Stimulated activated naive CD8-positive, alpha-beta T cell treated with anti-CD3 and anti-CD28 coated beads, Interleukin-15, Interleukin-2, amounts not matched to agents 100 ng/mL and 50 ng/mL, for 24 hours (primary cell): Measurements from ENCODE around the gene CCR2.
"Not testable (repeated sequence)": the region's sequence is repeated elsewhere in the genome, so short reads cannot be mapped to it uniquely, and the experiment has no call there.

Experiments used
- H3K27ac Mint-ChIP-seq: one replicate; pipeline ENCODE4 v1.8.0; 2021; ENCODE audit warnings: mild to moderate bottlenecking, mixed read lengths
- H3K27me3 Mint-ChIP-seq: one replicate; pipeline ENCODE4 v1.8.0; 2021; ENCODE audit warnings: mixed read lengths
- H3K36me3 Mint-ChIP-seq: one replicate; pipeline ENCODE4 v1.8.0; 2021; ENCODE audit warnings: low read depth, mixed read lengths
- H3K4me1 Mint-ChIP-seq: one replicate; pipeline ENCODE4 v1.8.0; 2021; ENCODE audit warnings: low read depth, mixed read lengths
- H3K4me3 Mint-ChIP-seq: one replicate; pipeline ENCODE4 v1.8.0; 2021; ENCODE audit warnings: mild to moderate bottlenecking, mixed read lengths
- H3K9me3 Mint-ChIP-seq: one replicate; pipeline ENCODE4 v1.8.0; 2021; ENCODE audit warnings: mixed read lengths

The CCR2 gene

DNA sequence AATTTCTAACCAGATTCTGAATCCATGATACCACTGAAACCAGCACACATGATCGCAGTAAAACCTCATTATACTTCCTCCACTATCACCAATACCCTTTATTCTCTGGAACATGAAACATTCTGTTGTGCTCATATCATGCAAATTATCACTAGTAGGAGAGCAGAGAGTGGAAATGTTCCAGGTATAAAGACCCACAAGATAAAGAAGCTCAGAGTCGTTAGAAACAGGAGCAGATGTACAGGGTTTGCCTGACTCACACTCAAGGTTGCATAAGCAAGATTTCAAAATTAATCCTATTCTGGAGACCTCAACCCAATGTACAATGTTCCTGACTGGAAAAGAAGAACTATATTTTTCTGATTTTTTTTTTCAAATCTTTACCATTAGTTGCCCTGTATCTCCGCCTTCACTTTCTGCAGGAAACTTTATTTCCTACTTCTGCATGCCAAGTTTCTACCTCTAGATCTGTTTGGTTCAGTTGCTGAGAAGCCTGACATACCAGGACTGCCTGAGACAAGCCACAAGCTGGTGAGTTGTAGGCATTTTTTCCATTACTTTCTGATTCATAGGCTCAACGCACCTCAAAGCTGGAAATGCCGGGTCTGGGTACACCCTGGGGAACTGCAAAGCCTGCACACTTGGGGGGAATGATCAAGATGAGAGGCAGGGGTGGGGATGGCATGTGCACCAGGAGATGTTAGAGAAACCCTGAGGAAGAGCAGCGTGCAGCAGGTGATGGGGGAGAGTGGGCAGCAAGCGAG, at the start of gene CCR2:
Gene CCR2 (plus strand): TSS at position 465 of the 764 bp plus-strand sequence. CDS start 3,417 bp downstream, outside the sequence.
- Mint-ChIP-seq H3K27ac (peak within 1 kb of the TSS; percentile 74), H3K9me3 (peaks cover under 1% of the 10 kb centered on the region), H3K4me3 (peak within 1 kb of the TSS; percentile 27), H3K4me1 (peaks cover 75% of the 10 kb centered on the region), H3K27me3 (peaks cover 38% of the 10 kb centered on the region), H3K36me3 (no peaks in the 10 kb centered on the region)

DNA sequence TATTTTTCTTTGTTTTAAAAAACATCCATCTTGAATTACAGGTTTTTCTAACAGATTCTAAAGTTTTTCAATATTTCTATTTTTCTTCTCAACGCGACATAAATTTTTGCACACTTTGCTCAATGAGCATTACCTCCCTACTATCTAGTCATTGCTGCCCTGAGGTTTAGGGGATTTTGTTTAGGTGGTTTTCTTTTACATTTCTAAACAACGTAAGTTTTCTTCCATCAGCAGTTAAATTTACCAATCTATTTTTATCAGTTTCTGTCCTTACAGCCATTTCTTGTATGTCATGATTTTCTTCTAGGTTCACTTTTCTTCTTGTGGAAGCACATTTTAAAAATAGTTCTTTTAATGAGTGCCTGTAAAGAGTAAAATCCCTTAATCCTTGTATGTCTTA, 49.2 kb upstream of the CCR2 start:
- peaks cover 29% of the 10 kb centered on the region for H3K4me1 Mint-ChIP-seq
- no peak overlapping the region for H3K4me3 Mint-ChIP-seq
- peaks cover 22% of the 10 kb centered on the region for H3K27me3 Mint-ChIP-seq
- H3K9me3 Mint-ChIP-seq: no peaks in the 10 kb centered on the region
- no peak overlapping the region for H3K27ac Mint-ChIP-seq
- no peaks in the 10 kb centered on the region for H3K36me3 Mint-ChIP-seq

DNA sequence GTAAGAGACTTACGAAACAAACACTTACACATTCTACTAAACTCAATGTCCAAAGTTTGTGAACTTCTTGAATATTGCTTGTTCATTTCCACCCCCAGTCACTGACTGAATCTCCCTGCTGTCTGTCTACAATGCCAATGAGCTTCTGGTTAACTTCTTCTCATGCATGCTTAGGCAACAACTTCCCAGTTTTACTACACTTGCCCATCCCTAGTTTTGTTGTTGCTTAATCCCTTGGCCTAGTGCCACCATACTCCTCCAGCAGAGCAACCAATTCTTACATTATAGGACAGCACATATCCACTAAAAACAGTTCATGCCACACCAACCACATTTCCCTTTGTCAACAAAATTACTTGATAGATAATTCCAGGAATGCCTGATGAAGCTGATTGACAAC, 40.9 kb upstream of the CCR2 start:
- Mint-ChIP-seq H3K4me1 (peaks cover 10% of the 10 kb centered on the region), H3K4me3 (no peak overlapping the region), H3K27ac (no peak overlapping the region), H3K9me3 (peaks cover 14% of the 10 kb centered on the region), H3K27me3 (peaks cover 17% of the 10 kb centered on the region), H3K36me3 (peaks cover 8% of the 10 kb centered on the region)

DNA sequence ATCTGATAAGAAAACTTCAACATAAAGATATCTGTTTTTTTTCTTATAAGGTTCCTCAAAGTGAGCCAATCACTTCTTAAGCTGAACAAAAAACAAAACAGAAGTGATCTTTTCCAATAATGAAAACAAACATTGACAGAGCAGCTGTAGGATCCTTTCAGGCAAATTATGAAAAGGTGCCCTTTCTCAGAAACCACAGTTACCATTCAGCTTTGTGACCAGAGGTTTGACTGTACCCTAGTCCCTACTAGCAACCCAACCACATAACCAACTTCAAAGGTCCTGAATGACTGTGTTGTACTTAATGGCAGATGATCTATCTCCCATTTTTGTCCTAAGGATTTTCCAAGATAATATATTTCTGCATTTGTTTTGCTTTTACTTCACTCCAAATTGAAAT, 39.4 kb upstream of the CCR2 start:
- Mint-ChIP-seq H3K4me3 (no peak overlapping the region), H3K27ac (no peak overlapping the region), H3K9me3 (peaks cover 15% of the 10 kb centered on the region), H3K27me3 (peaks cover 17% of the 10 kb centered on the region), H3K36me3 (peaks cover 8% of the 10 kb centered on the region), H3K4me1 (peaks cover 10% of the 10 kb centered on the region)

DNA sequence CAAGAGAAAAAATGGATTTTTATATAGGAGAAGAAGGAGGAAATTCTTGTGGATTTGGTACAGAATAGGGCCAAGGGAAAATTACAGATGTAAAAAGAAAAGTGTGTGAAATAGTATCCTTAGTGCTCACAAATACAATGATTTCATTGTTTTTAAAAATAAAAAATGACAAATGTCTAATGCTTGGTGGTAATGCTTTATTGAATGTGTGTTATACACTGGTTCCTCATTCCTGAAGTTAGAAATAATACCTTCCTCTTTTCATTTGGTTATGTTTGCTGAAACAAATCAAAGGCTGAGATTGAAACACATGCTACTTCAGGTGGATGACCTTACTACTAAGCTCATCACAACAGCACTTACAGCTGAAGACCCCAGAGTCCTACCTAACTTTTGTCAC, 37.7 kb upstream of the CCR2 start:
- Mint-ChIP-seq H3K27ac (no peak overlapping the region), H3K4me3 (no peak overlapping the region), H3K9me3 (peaks cover 15% of the 10 kb centered on the region), H3K27me3 (peaks cover 22% of the 10 kb centered on the region), H3K4me1 (peaks cover 10% of the 10 kb centered on the region), H3K36me3 (peaks cover 8% of the 10 kb centered on the region)

DNA sequence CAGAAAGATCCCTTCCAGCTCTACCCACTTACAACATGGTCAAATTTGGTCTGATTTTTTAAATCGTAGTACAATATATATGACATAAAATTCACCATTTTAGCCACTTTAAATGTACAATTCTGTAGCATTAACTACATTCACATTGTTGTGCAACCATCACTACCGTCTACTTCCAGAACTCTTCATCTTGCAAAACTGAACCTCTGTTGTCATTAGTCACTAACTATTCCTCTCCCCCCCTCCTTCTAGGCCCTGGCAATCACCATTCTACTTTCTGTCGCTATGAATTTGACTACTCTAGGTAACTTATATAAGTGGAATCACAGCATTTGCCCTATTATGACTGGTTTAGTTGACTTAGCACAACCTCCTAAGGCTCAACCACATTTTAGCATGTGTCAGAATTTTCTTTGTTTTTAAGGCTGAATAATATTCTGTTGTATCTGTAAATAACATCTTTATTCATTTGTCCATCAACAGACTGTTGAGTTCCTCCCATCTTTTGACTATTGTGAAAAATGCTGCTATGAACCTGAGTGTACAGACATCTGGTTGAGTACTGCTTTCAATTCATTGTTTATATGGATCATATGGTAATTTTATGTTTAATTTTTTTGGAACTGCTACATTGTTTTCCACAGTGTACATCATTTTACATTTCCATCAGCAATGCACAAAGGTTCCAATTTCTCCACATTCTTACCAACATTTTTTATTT, 35.5 kb upstream of the CCR2 start:
- no peak overlapping the region for H3K4me3 Mint-ChIP-seq
- peaks cover 22% of the 10 kb centered on the region for H3K27me3 Mint-ChIP-seq
- peaks cover 15% of the 10 kb centered on the region for H3K9me3 Mint-ChIP-seq
- peaks cover 8% of the 10 kb centered on the region for H3K36me3 Mint-ChIP-seq
- peaks cover 10% of the 10 kb centered on the region for H3K4me1 Mint-ChIP-seq
- H3K27ac Mint-ChIP-seq: no peak overlapping the region

DNA sequence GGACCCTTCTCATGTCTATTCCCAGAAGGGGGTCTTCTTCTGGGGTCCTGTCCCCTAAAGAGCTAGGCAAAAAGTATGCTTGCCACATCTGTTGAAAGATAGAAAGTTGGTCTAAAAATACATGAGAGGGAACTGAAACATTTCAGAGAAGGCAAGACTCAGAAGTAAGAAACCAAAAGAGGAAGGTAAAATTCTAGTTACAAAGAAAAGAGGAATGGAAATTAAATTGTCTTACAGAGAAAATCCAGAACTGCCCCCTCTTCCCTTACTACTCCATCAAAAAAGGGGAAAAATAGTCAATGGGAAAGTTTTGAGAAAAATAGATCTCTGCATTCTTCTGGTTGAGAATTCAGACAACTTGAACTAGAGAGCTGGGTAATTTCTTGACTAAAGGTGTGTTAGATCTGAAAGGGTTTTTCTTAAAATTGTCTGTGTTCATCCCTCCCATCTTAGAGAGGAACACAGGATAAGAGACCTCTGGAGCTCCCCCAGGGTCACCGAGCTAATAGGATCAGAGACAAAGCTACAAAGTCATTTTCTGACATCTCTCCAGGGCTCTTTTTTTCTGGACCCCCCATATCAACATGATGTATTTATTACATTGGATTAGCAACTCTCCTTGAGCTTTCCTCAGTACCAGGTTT, 32.3 kb upstream of the CCR2 start:
- Mint-ChIP-seq H3K9me3 (peaks cover 15% of the 10 kb centered on the region), H3K36me3 (peaks cover 3% of the 10 kb centered on the region), H3K4me1 (no peaks in the 10 kb centered on the region), H3K27ac (no peak overlapping the region), H3K27me3 (peaks cover 26% of the 10 kb centered on the region), H3K4me3 (no peak overlapping the region)

DNA sequence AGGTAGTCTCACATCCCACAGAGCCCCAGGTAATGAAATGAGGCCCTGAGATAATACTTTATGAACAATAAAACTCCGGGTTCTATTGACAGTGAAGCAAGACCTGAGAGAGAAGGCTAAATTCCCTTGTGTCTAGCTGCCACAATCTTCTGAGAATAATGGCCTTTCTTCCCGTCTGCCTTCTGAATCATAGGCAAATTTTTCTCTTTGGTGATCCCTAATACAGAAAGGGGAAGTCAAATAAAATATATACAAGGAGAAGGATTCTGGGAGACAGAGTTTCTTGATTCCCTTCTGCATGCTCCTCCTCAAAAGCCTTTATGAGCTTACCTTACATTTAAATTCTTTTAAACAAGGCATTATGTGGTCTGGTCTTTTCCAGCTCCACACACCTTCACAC, 29.9 kb upstream of the CCR2 start:
- Mint-ChIP-seq H3K36me3 (no peaks in the 10 kb centered on the region), H3K27me3 (peaks cover 23% of the 10 kb centered on the region), H3K4me1 (no peaks in the 10 kb centered on the region), H3K4me3 (no peak overlapping the region), H3K9me3 (no peaks in the 10 kb centered on the region), H3K27ac (no peak overlapping the region)

DNA sequence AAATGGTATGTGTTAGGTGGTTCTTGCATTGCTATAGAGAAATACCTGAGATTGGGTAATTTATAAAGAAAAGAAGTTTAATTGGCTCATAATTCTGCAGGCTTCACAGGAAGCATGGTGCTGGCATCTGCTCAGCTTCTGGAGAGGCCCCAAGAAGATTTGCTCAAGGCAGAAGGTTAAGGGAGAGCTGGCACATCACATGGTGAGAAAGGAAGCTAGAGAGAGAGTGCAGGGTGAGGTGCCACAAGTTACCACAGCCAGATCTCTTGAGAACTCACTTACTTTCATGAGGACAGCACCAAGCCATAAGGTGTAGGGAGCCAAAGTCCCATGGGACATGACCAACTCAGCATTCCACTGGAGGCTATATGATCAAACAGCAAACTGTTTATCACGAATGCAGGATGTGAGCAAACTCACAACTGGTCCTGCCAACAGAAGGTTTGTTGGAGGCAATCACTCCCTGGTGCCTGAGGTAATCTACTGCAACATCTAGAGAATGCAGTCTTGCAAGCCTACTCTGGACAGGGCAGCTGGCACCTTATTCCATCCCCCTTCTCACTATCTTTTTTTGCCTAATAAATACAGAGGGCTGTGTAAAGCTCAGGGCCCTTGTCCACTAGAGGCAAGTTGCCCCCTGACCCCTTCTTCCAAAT, 28.1 kb upstream of the CCR2 start:
- H3K27ac Mint-ChIP-seq: no peak overlapping the region
- peaks cover 13% of the 10 kb centered on the region for H3K27me3 Mint-ChIP-seq
- no peaks in the 10 kb centered on the region for H3K9me3 Mint-ChIP-seq
- H3K4me1 Mint-ChIP-seq: no peaks in the 10 kb centered on the region
- no peaks in the 10 kb centered on the region for H3K36me3 Mint-ChIP-seq
- no peak overlapping the region for H3K4me3 Mint-ChIP-seq

DNA sequence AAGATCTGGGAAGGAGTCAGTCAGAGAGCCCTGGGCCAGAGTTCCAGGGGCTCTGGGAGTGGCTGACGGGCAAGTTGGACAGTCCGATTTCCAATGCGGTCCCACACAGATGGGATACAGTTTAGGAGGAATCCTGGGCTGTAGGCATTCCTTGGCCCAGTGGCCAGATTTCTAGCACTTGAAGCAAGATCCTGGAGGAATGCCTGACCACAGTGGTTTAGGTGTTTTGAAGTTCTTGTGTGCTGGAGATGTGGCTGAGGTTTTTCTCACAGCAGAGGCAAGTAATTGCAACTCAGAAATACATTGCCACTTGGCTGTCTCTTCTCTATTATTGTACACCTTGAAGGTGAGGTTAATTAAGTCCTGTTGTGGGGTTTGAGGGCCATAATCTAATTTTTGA, 23.2 kb upstream of the CCR2 start:
- not testable (repeated sequence) for H3K27ac Mint-ChIP-seq, H3K4me1 Mint-ChIP-seq, H3K36me3 Mint-ChIP-seq, H3K4me3 Mint-ChIP-seq, H3K9me3 Mint-ChIP-seq
- H3K27me3 Mint-ChIP-seq: peaks cover 11% of the 10 kb centered on the region

DNA sequence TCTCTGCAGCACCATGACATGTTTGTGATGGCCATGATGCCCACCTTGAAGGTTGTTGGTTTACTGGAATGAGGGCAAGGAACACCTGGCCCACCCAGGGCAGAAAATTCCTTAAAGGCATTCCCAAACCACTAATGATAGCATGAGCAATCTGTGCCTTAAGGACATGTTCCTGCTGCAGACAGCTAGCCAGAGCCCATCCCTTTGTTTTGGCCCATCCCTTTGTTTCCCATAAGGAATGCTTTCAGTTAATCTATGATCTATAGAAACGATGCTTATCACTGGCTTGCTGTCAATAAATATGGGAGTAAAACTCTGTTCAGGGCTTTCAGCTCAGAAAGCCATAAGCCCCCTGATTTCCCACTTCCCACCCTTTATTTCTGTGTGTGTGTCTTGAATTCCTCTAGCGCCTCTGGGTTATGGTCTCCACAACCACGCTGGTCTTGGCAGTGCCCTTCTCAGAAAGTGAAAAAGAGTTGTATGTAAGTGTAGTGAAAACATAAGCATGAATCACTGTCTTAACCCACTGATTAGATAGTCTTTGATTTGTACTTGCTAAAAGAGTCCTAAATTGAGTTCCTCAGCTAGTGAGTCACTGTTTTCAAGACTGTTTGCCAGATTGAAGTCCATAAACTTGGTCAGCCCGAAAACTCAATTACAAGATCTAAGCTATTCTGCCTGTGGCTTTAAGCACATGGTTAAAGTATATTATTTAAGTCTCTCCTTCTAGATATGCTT, 19.0 kb upstream of the CCR2 start:
- H3K27ac Mint-ChIP-seq: no peak overlapping the region
- H3K4me1 Mint-ChIP-seq: peaks cover 9% of the 10 kb centered on the region
- H3K36me3 Mint-ChIP-seq: peaks cover 17% of the 10 kb centered on the region
- H3K9me3 Mint-ChIP-seq: peaks cover 17% of the 10 kb centered on the region
- no peak overlapping the region for H3K4me3 Mint-ChIP-seq
- H3K27me3 Mint-ChIP-seq: peaks cover 11% of the 10 kb centered on the region

DNA sequence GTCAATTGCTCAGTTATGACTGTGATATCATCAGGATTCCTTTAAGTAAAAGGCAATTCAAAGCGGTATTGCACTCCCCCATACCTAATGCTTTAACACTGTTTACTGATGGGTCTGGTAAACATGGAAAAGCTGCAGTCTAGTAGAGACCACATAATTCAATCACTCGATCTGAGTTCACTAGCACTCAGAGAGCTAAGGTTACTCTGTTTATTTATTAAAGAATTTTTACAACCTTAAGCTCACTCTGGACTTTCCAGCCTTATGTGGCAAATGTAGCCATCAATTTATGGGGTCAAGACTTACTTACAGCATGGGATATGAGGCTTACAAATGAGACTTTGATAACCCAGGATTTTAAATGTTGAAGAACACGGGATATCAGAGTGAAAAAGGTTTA, 18.4 kb upstream of the CCR2 start:
- Mint-ChIP-seq H3K27ac (no peak overlapping the region), H3K36me3 (peaks cover 17% of the 10 kb centered on the region), H3K4me1 (peaks cover 9% of the 10 kb centered on the region), H3K9me3 (peaks cover 21% of the 10 kb centered on the region), H3K4me3 (no peak overlapping the region), H3K27me3 (peaks cover 11% of the 10 kb centered on the region)

DNA sequence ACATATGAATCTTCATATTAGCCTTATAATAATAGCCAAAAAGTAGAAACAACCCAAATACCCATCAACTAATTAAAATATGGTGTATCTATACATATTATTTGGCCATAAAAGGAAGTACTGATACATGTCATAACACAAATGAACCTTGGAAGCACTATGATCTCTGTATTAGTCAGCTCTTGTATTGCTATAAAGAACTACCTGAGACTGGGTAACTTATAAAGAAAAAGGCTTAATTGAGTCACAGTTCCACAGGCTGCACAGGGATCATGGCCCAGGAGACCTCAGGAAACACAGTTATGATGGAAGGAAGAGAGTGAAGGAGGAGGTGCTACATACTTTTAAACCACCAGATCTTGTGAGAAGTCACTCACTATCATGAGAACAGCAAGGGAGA, 16.0 kb upstream of the CCR2 start:
- H3K4me1 Mint-ChIP-seq: peaks cover 9% of the 10 kb centered on the region
- no peaks in the 10 kb centered on the region for H3K27me3 Mint-ChIP-seq
- peaks cover 17% of the 10 kb centered on the region for H3K36me3 Mint-ChIP-seq
- no peak overlapping the region for H3K27ac Mint-ChIP-seq
- H3K4me3 Mint-ChIP-seq: no peak overlapping the region
- H3K9me3 Mint-ChIP-seq: peaks cover 21% of the 10 kb centered on the region

DNA sequence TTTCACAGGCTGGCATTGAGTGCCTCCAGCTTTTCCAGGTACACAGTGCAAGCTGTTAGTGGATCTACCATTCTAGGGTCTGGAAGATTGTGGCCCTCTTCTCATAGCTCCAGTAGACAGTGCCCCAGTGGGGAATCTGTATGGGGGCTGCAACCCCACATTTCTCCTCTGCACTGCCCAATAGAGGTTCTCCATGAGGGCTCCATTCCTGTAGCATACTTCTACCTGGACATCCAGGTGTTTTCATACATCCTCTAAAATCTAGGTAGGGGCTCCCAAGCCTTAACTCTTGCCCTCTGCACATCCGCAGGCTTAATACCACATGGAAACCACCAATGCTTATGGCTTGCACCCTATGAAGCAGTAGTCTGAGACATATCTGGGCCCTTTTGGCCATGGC, 15.1 kb upstream of the CCR2 start:
- Mint-ChIP-seq H3K9me3 (peaks cover 21% of the 10 kb centered on the region), H3K4me3 (no peak overlapping the region), H3K4me1 (peaks cover 9% of the 10 kb centered on the region), H3K27ac (no peak overlapping the region), H3K27me3 (no peaks in the 10 kb centered on the region), H3K36me3 (peaks cover 17% of the 10 kb centered on the region)
